Heart right ventricle (tissue), 16 donors: ENCODE measurements around the gene ELN. TPM values are rescaled to one million over a fixed set of nuclear protein-coding genes. Genes with fewer than 3 reads are reported as not detected.
A peak's percentile ranks its signal among the peaks of the same experiment; 100 is the strongest.

Experiments used
- ATAC-seq, 8 donors: fragments of 200-7000 bp; cut with Tn5 transposase; one replicate each; pipeline ENCODE4 v1.9.1; 2020; ENCODE audit warnings: mild to moderate bottlenecking in 8 of 8, moderate library complexity in 8 of 8, moderate number of reproducible peaks in 1 of 8
- DNase-seq, 2 donors: peaks; one replicate each; pipeline ENCODE4 v3.0.0-alpha.2; 2020
- H3K27ac ChIP-seq, 10 donors: fragments of 200-600 bp; sonication (generic) in 2 of 10; one replicate each; pipeline versions ENCODE4 v1.5.0 to v1.8.0; 2020 to 2022; ENCODE audit warnings: mild to moderate bottlenecking in 3 of 10
- H3K27me3 ChIP-seq, 7 donors: fragments of 200-600 bp; one replicate each; pipeline ENCODE4 v1.8.0; 2021 to 2022; ENCODE audit warnings: mild to moderate bottlenecking in 2 of 7
- H3K36me3 ChIP-seq, 9 donors: fragments of 200-600 bp; sonication (generic) in 1 of 9; one replicate each; pipeline versions ENCODE4 v1.5.0 to v1.8.0; 2020 to 2022; ENCODE audit warnings: mild to moderate bottlenecking in 2 of 9
- H3K4me1 ChIP-seq, 9 donors: fragments of 200-600 bp; sonication (generic) in 1 of 9; one replicate each; pipeline versions ENCODE4 v1.5.0 to v1.8.0; 2020 to 2022; ENCODE audit warnings: mild to moderate bottlenecking in 4 of 9
- H3K4me3 ChIP-seq, 10 donors: fragments of 200-600 bp; sonication (generic) in 2 of 10; one replicate each; pipeline versions ENCODE4 v1.5.0 to v1.8.0; 2020 to 2022; ENCODE audit warnings: mild to moderate bottlenecking in 7 of 10, moderate library complexity in 2 of 10
- H3K9me3 ChIP-seq, 11 donors: fragments of 200-600 bp in 10 of 11; sonication (generic) in 2 of 11; one replicate each; pipeline versions ENCODE4 v1.5.0 to v1.8.0; 2013 to 2022; ENCODE audit warnings: mild to moderate bottlenecking in 2 of 11, control low read depth in 1 of 11, moderate library complexity in 1 of 11
- WGBS, 2 donors: extraction: QIAGEN DNeasy Blood & Tissue Kit; methylation state at CpG; one replicate each; pipeline ENCODE4 v1.1.7; 2013; ENCODE audit warnings: inconsistent platforms in 1 of 2; 5-methylcytosine and 5-hydroxymethylcytosine counted together
- intact Hi-C, 10 donors: fragments of 100-400 bp; cut with DNase I; formaldehyde crosslinking; loops; one replicate each; pipeline versions ENCODE4 v1.11.1 to v1.14.2; 2022
- polyA plus RNA-seq, 2 donors: library from polyadenylated mRNA; stranded (reverse); fragments of 200-250 nt; gene quantifications; one replicate each; pipeline ENCODE4 v1.2.3, GENCODE V29; 2013
- total RNA-seq, 10 donors: library from RNA; stranded (reverse); fragmentation: NEBNext Ultra II Directional in 3 of 10; extraction: Animal tissue kit (Norgen Biotek cat#: 25700) in 3 of 10; gene quantifications; one replicate each; pipeline versions ENCODE4 v1.2.1 to v1.2.4, GENCODE V29; 2021 to 2023
- TF ChIP-seq, protein P1 (sequence below), 9 donors: fragments of 200-600 bp; sonication (generic) in 2 of 9; IDR thresholded peaks; one replicate each; pipeline versions ENCODE4 v1.5.0 to v1.8.0; 2021 to 2022; ENCODE audit warnings: antibody characterized with exemption in 9 of 9, mild to moderate bottlenecking in 5 of 9, moderate library complexity in 1 of 9
- donor health status: Arrhythmogenic right ventricular cardiomyopathy.
- donor health status: ischemic (EF 13 %, LVEDD 7.1; RV severe dilation, severe dysfunction).
- donor health status: healthy with polysubstance abuse.
- donor health status: DM: no; HTN: yes; CAD: no.
- donor health status: DM: no; HTN: no; CAD: no.
- donor health status: ischemic (EF 25% LVEDD 6.9; RV normal size, moderate dysfunction).
- donor health status: ischemic (EF 25% LVEDD 5.7; RV mildly dilated, moderate dysfunction).
- donor health status: healthy.
- donor health status: DM: yes; HTN: yes; CAD: no.
- donor health status: Ischemic cardiomyopathy.
- donor health status: ischemic (EF 35%, LVEDD 5.7; RV mildly dilated, moderate dysfunction).
- donor health status: nonischemic (EF 11% LVEDD 7.7; RV severe dilation, severe dysfunction).
- donor health status: DM: yes; HTN: yes; CAD: no.
- donor health status: PGD.
- donor health status: ischemic (EF 29% LVEDD 5.4; RV normal size, mild dysfunction).
- donor health status: nonischemic (EF 23%, LVEDD 6.1; RV moderate dilation, normal function).

ELN gene
- total and polyA plus RNA-seq, 12 donors, result 14.2 to 99.8 (median 31.8) TPM

DNA sequence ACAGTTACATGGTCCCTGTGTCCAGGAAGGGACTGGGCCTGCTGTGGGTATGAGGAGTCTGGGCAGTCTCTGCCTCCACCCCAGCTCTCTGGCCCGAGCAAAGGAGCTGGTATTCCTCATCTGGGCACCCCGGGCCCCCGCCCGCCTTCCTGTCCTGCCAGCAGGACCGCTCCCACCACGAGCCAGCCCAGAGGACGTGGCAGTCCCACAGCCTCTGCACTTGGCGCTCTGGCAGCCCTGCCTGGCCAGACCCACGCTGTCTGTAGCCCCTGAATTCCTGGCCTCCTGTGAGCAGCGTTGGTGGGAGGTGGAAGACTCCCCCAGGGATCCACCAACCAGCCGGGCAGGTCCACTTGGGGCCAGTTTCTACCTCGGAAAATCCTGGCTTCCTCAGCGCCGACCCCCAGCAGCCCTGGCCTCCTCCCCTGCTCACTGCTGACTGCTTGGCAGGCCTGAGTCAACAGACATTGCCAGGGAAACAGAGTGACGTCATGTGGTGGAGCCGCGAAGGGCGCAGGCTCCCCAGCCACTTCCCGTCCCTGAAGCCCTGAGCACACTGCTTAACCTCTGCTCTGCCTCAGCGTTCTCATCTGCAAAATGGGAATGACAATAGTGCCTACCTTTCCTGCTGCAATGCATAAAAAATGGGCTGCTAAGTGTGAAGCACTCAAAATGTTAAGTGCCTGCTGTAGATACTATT lies 34.0 kb downstream of the ELN start:
- Histone ChIP-seq H3K9me3 (no peaks in the 10 kb centered on the region), H3K36me3 (peaks cover 0 to 81% (median 0%) of the 10 kb centered on the region in 9 donors), H3K4me1 (peaks cover 0 to 14% (median 8%) of the 10 kb centered on the region in 9 donors), H3K27ac (peak overlapping the region in 9 of 10 donors; percentile 33 to 89 (median 80)), H3K4me3 (peak overlapping the region in 7 of 10 donors; percentile 3 to 31 (median 20)), H3K27me3 (no peaks in the 10 kb centered on the region)
- TF ChIP-seq, protein P1, sequence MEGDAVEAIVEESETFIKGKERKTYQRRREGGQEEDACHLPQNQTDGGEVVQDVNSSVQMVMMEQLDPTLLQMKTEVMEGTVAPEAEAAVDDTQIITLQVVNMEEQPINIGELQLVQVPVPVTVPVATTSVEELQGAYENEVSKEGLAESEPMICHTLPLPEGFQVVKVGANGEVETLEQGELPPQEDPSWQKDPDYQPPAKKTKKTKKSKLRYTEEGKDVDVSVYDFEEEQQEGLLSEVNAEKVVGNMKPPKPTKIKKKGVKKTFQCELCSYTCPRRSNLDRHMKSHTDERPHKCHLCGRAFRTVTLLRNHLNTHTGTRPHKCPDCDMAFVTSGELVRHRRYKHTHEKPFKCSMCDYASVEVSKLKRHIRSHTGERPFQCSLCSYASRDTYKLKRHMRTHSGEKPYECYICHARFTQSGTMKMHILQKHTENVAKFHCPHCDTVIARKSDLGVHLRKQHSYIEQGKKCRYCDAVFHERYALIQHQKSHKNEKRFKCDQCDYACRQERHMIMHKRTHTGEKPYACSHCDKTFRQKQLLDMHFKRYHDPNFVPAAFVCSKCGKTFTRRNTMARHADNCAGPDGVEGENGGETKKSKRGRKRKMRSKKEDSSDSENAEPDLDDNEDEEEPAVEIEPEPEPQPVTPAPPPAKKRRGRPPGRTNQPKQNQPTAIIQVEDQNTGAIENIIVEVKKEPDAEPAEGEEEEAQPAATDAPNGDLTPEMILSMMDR (IDR thresholded peaks at IDR 0.05), result no peak
- intact Hi-C loops, result loop anchor here in 2 of 10 donors (10.0 kb wide), 3 partner anchors 113 to 343 kb away; partner anchors contain the start of gene EIF4H (in 1 of the 2)
- WGBS, 2 donors, result 27 to 37% methylated on average over 20 of the region's 20 CpGs
- DNase-seq (peak; percentile 78 to 88), ATAC-seq (peak; percentile 90 to 96 (median 93))

DNA sequence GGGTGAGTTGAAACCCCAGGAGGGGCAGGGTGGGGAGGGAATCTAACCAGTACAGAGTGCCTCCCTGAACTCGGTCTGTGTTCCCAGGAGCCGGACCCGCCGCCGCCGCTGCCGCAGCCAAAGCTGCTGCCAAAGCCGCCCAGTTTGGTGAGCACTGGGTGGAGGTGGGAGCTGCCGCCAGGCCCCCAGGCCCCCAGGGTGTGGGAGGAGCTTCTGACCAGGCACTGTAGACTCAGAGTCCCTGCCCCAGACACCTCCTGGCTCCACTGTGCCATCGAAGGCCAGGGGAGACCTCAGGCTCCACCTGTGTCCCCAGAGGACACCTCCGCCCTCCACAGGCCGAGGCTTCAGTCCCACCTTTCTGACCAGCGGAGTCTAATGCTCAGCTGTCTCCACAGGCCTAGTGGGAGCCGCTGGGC lies 35.3 kb downstream of the ELN start:
- WGBS, 2 donors, result 87 to 93% methylated on average over 14 of the region's 14 CpGs
- H3K4me1 ChIP-seq, result peaks cover 0 to 14% (median 8%) of the 10 kb centered on the region in 9 donors
- H3K27ac ChIP-seq, result peak overlapping the region in 2 of 10 donors; percentile 80 to 88
- DNase-seq, result no peak
- peaks cover 0 to 71% (median 0%) of the 10 kb centered on the region in 9 donors for H3K36me3 ChIP-seq
- intact Hi-C loops, result loop anchor here in 2 of 10 donors (10.0 kb wide), 3 partner anchors 112 to 342 kb away; partner anchors contain the start of gene EIF4H (in 1 of the 2)
- TF ChIP-seq, protein P1 (IDR thresholded peaks at IDR 0.05), result no peak
- no peak overlapping the region for H3K4me3 ChIP-seq
- H3K9me3 ChIP-seq, result no peaks in the 10 kb centered on the region
- H3K27me3 ChIP-seq, result no peaks in the 10 kb centered on the region
- no peak for ATAC-seq

DNA sequence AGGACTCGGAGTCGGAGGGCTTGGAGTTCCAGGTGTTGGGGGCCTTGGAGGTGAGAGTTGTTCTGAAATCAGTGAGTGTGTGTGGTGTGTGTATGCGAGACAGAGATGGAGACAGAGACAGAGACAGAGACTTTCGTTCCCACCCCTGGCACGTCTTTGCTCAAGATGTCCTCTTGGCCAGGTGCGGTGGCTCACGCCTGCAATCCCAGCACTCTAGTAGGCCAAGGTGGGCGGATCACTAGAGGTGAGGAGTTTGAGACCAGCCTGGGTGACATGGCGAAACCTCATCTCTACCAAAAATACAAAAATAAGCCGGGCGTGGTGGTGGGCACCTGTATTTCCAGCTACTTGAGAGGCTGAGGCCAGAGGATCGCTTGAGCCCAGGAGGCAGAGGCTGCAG lies 35.7 kb downstream of the ELN start:
- Histone ChIP-seq H3K4me3 (no peak overlapping the region), H3K36me3 (peaks cover 0 to 67% (median 0%) of the 10 kb centered on the region in 9 donors), H3K27me3 (no peaks in the 10 kb centered on the region), H3K4me1 (peaks cover 0 to 14% (median 8%) of the 10 kb centered on the region in 9 donors), H3K27ac (no peak overlapping the region), H3K9me3 (no peaks in the 10 kb centered on the region)
- DNase-seq (no peak), ATAC-seq (no peak)
- WGBS, 2 donors, result 96 to 98% methylated on average over 12 of the region's 12 CpGs
- intact Hi-C loops, result loop anchor here in 2 of 10 donors (10.0 kb wide), 3 partner anchors 111 to 341 kb away; partner anchors contain the start of gene EIF4H (in 1 of the 2)
- TF ChIP-seq, protein P1 (IDR thresholded peaks at IDR 0.05), result no peak

DNA sequence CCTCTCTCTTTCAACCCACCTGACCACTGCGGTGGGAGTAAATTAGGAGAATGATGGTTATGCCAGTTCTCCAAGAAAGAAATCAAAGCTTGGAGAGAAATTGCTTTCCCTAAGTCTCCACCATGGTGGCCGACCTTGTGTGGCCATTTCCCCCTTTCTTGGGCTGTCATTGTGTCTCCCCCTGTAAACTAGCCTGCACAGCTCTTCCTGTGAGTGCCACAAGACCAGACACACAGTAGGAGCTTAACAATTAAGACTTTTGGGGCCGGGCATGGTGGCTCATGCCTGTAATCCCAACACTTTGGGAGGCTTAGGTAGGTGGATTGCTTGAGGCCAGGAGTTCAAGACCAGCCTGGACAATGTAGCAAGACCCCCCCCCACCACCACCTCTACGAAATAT lies 36.7 kb downstream of the ELN start:
- peaks cover 0 to 14% (median 8%) of the 10 kb centered on the region in 9 donors for H3K4me1 ChIP-seq
- no peaks in the 10 kb centered on the region for H3K9me3 ChIP-seq
- H3K36me3 ChIP-seq, result peaks cover 0 to 57% (median 0%) of the 10 kb centered on the region in 9 donors
- H3K27ac ChIP-seq, result no peak overlapping the region
- WGBS, 2 donors, result 92 to 93% methylated on average over 4 of the region's 4 CpGs
- no peak for ATAC-seq
- H3K27me3 ChIP-seq, result no peaks in the 10 kb centered on the region
- DNase-seq, result no peak
- TF ChIP-seq, protein P1 (IDR thresholded peaks at IDR 0.05), result no peak
- H3K4me3 ChIP-seq, result no peak overlapping the region
- intact Hi-C loops, result loop anchor here in 7 of 10 donors (5.0 to 10.0 kb wide), 7 partner anchors 110 to 340 kb away; partner anchors contain the start of gene EIF4H (in 1 of the 7)
